LNCaP clone FGC (cell line): ENCODE data around the gene RUFY1.

ENCODE experiments used
- DNase-seq: peaks from one replicate; pipeline ENCODE4 v3.0.0-alpha.2; 2011; ENCODE audit warnings: low read depth
- H3K4me3 ChIP-seq: 2 replicates; pipeline ENCODE4 v1.5.1; 2011; ENCODE audit warnings: mild to moderate bottlenecking, low read depth, low read length, control low read depth
- CTCF ChIP-seq: IDR thresholded peaks from 2 replicates; pipeline ENCODE4 v1.5.1; 2012; ENCODE audit warnings: mild to moderate bottlenecking; ENCODE audit not compliant: control insufficient read depth, insufficient read depth; ENCODE audit errors: extremely low read depth

Gene RUFY1

DNA sequence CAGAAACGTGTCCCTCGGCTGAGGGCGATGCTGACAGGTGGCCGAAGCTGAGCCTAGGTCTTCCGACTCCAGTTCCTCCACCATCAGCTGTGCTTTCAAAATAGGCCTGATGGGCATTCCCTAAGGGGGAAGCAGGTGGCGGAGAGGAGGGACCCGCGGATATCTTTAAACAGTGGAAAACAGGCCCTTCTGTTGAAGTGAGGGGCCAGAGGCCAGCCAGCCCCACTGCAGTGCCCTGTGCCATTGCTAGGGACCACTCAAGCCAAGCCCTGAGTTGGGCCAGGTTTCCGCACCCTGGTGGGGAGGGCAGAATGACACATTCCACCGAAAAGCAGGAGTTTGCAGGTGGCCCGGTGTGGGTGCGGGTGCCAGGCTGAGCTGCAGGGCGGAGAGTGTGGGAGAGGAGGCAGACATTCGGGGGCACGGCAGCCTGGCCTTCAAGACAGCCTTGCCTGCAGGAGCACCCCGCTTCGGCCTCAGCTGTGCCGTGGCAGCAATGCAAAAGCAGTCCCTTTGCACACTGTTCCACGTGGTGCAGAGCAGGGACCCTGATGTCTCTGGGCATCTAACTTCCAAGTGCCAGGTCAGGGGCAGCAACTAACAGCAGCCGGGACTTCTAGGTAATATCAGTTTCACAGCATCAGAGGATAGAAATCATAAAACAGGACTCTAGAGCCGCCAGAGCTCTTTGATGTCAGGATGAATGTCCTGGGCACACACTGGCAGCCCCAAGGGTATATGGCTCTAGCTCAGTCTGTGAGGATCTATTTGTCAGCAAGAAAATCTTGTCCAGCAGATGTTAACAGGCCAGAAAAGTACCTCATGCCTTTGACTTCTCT, 55.9 kb downstream of the RUFY1 start:
- TF ChIP-seq CTCF = no peak
- no peak overlapping the region for H3K4me3 ChIP-seq
- no peak for DNase-seq

DNA sequence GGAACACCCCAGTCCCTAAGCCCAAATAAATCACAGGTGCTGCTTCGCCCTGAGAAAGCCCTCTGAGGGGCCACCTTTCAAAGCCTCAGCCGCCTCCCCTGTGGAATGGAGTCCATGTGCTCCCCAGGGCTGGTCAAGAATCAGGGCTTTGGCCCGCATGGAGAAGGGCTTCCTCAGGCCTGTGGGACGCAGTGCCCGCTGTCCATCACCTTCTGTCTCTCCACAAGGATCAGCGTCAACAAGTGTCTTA, 56.5 kb downstream of the RUFY1 start:
- DNase-seq = no peak
- no peak overlapping the region for H3K4me3 ChIP-seq
- TF ChIP-seq CTCF = no peak

- DNase-seq = no peak
- H3K4me3 ChIP-seq = no peak overlapping the region
- TF ChIP-seq CTCF = no peak
Measured at GRCh38 chr5:179607160-179607931, 57.0 kb downstream of the RUFY1 start.

DNA sequence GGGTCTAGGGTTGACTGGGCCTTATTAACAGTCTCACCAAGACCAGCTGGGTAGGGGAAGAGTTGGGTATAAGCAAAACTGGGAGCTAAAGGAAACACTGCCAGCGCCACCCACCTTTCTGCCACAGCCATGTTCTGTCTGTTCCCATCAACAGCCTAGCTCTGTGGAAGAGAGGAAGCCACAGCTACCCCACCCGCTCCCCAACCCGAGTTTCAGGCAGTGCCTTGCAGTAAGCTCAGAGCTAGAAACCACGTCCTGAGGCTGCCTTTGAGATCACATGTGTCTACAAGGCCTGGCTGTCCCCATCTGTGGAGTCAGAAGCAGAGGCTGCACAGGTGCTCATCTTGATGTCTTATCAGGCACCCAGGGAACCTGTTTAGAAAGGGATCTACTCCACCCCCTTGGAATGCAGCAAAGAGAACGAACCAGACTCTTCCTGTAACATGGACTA, 57.8 kb downstream of the RUFY1 start:
- DNase-seq = no peak
- H3K4me3 ChIP-seq = no peak overlapping the region
- TF ChIP-seq CTCF = no peak

GRCh38 chr5:179609834-179610108, 59.4 kb downstream of the RUFY1 start:
- no peak for TF ChIP-seq CTCF
- no peak for DNase-seq
- no peak overlapping the region for H3K4me3 ChIP-seq

DNA sequence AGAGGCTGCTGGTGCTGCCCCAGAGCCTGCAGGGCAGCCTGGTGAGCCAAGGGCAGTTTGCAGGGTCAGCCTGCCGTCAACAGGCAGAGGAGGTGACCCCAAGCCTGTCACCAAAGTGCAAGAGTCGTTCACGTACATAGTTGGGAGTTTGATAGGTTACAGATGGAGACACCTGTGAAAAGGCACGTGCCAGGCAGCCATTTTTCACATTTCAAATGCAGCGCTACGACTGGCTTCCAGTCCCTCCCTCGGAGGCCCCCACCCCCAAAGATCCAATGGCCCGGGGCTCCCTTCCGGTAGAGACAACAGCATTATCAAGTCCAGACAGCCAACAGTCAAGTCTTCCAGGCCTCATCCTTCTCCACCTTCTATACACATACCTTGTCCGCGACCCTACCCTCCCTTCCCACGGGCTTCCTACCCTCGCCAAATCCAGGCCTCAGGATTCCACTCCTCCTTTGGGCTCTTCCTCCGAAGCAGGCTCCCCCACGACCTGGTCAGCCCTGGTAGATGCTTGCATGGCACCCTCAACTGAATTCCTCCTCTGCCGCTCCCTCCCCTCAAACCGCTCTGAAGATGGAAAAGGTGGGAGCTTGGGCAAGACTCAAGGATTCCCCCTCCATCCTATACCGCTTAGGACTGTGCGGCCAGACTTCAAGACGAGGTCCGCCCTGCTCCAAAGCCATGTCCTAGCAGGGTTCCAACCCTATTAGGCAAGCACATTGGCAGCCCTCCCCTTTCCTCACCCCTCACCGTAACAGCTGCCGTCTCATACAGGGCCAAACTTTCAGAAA, 60.0 kb downstream of the RUFY1 start:
- no peak overlapping the region for H3K4me3 ChIP-seq
- no peak for TF ChIP-seq CTCF
- DNase-seq = no peak
